ENCODE measurements around the gene TSGA10.

The TSGA10 gene

DNA sequence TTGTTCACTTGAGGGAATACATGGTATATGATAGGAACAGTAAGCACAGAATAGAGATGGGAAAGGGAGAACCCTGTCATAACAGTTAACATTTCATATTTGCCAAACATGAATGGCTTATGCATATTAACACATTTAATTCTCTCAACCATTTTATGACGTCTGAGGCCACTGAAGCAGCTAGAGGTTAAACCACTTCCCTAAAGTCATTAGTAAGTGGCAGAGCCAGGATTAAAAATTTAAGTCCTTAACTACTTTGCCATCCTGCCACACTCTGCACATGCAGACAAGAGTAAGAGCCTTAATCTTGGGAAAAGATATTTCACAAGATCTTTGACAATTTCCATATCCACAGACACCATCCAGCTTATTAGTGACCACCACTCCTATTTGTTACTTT, 2.1 kb upstream of the TSGA10 start:
- in situ Hi-C loops (cut with HindIII; ENCODE audit: low sequenced_read_pairs), result no loop called here
- H3K4me3 ChIP-seq (ENCODE audit: low read depth, low read length), result no peak overlapping the region
- TF ChIP-seq, protein P1, sequence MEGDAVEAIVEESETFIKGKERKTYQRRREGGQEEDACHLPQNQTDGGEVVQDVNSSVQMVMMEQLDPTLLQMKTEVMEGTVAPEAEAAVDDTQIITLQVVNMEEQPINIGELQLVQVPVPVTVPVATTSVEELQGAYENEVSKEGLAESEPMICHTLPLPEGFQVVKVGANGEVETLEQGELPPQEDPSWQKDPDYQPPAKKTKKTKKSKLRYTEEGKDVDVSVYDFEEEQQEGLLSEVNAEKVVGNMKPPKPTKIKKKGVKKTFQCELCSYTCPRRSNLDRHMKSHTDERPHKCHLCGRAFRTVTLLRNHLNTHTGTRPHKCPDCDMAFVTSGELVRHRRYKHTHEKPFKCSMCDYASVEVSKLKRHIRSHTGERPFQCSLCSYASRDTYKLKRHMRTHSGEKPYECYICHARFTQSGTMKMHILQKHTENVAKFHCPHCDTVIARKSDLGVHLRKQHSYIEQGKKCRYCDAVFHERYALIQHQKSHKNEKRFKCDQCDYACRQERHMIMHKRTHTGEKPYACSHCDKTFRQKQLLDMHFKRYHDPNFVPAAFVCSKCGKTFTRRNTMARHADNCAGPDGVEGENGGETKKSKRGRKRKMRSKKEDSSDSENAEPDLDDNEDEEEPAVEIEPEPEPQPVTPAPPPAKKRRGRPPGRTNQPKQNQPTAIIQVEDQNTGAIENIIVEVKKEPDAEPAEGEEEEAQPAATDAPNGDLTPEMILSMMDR (IDR thresholded peaks at IDR 0.05; ENCODE audit: low read depth, low read length, missing control alignments), result no peak
- no peak for DNase-seq (ENCODE audit: low read depth)

DNA sequence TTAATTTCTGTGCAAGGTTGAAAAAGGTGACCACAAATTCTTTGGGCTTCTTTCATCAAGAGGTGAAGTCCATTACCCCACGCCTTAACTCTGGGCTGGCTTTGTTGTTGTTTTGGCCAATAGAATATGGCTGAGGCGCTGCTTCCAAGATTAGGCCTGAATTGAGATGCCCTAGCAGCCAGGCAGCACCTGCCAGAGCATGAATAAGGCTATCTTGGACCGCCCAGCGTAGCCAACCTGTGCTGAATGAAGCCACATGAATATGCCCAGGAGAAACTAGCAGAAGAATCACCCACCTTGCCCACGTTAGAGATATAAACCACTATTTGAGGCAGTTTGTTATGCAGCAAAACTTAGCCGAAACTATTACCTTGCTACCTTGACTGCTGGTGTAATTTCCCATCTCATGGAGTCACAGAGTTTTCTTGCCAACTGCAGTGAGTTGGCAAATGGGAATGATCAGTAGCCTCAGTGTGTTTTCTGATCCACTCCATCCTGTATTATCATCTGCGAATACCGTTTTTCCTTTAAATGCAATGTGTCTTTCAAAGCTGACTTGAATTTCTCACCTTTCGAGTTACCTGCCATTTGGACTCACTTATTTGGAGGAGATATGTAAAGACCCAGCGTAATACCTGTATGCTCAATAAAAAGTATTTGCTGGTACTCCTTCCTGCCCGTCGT, 679 bp downstream of the TSGA10 start:
- TF ChIP-seq, protein P1 (IDR thresholded peaks at IDR 0.05; ENCODE audit: low read depth, low read length, missing control alignments), result no peak
- no peak for DNase-seq (ENCODE audit: low read depth)
- in situ Hi-C loops (cut with HindIII; ENCODE audit: low sequenced_read_pairs), result no loop called here
- peak overlapping the region; percentile 85 for H3K4me3 ChIP-seq (ENCODE audit: low read depth, low read length)

- DNase-seq (ENCODE audit: low read depth), result no peak
- TF ChIP-seq, protein P1 (IDR thresholded peaks at IDR 0.05; ENCODE audit: low read depth, low read length, missing control alignments), result no peak
- in situ Hi-C loops (cut with HindIII; ENCODE audit: low sequenced_read_pairs), result no loop called here
These were observed 2.4 kb downstream of the TSGA10 start for GRCh38 chr2:99152199-99152895.

GRCh38 chr2:99150706-99151105, 4.0 kb downstream of the TSGA10 start:
- in situ Hi-C loops (cut with HindIII; ENCODE audit: low sequenced_read_pairs), result no loop called here
- no peak overlapping the region for H3K4me3 ChIP-seq (ENCODE audit: low read depth, low read length)
- TF ChIP-seq, protein P1 (IDR thresholded peaks at IDR 0.05; ENCODE audit: low read depth, low read length, missing control alignments), result no peak
- DNase-seq (ENCODE audit: low read depth), result no peak

More at GRCh38 chr2:99152199-99152895, 2.4 kb downstream of the TSGA10 start:
- H3K4me3 ChIP-seq (ENCODE audit: low read depth, low read length), result no peak overlapping the region

GRCh38 chr2:99141110-99142108, 13.3 kb downstream of the TSGA10 start, which contains the start of gene C2orf15:
C2orf15 (plus strand) TSS chr2:99141707; CDS start chr2:99150559, 8,852 bp downstream.
- DNase-seq (ENCODE audit: low read depth), result peak; percentile 59
- in situ Hi-C loops (cut with HindIII; ENCODE audit: low sequenced_read_pairs), result no loop called here
- peak within 1 kb of the TSS; percentile 80 for H3K4me3 ChIP-seq (ENCODE audit: low read depth, low read length)
- TF ChIP-seq, protein P1 (IDR thresholded peaks at IDR 0.05; ENCODE audit: low read depth, low read length, missing control alignments), result no peak

- DNase-seq (ENCODE audit: low read depth), result no peak
- in situ Hi-C loops (cut with HindIII; ENCODE audit: low sequenced_read_pairs), result no loop called here
- peak overlapping the region; percentile 80 for H3K4me3 ChIP-seq (ENCODE audit: low read depth, low read length)
- TF ChIP-seq, protein P1 (IDR thresholded peaks at IDR 0.05; ENCODE audit: low read depth, low read length, missing control alignments), result no peak
These were observed 14.0 kb downstream of the TSGA10 start for GRCh38 chr2:99140860-99141109.

All from astrocyte of the cerebellum (primary cell).